GM12891 (cell line): ENCODE results near the gene LY6G6C.
A peak's percentile ranks its signal among the peaks of the same experiment; 100 is the strongest.
"Not testable (repeated sequence)": the region's sequence is repeated elsewhere in the genome, so short reads cannot be mapped to it uniquely, and the experiment has no call there.

Experiments
- DNase-seq: peaks from one replicate; pipeline ENCODE4 v3.0.0; 2011; ENCODE audit warnings: low spot score; ENCODE audit not compliant: insufficient read length
- FAIRE-seq: peaks from 2 replicates; lab custom pipeline; 2011; peaks lifted over from hg19 to GRCh38; lab: Jason Lieb, UNC
- PAX5 ChIP-seq: IDR thresholded peaks from 2 replicates; pipeline ENCODE4 v1.6.1; 2011; ENCODE audit warnings: low read length, moderate library complexity, mild to moderate bottlenecking; ENCODE audit not compliant: insufficient read depth, severe bottlenecking
- POLR2A ChIP-seq: IDR thresholded peaks from 2 replicates; pipeline ENCODE4 v1.6.1; 2011; ENCODE audit warnings: low read depth, low read length, control low read depth
- POLR2AphosphoS5 ChIP-seq: IDR thresholded peaks from 2 replicates; pipeline ENCODE4 v1.6.1; 2011; ENCODE audit warnings: low read depth, low read length, control low read depth
- POU2F2 ChIP-seq: IDR thresholded peaks from 2 replicates; pipeline ENCODE4 v1.6.1; 2011; ENCODE audit warnings: low read depth, mild to moderate bottlenecking, control low read depth, low read length, moderate library complexity
- SPI1 ChIP-seq: IDR thresholded peaks from 2 replicates; pipeline ENCODE4 v1.6.1; 2011; ENCODE audit warnings: low read depth, low read length, control low read depth
- TAF1 ChIP-seq: IDR thresholded peaks from 2 replicates; pipeline ENCODE4 v1.6.1; 2011; ENCODE audit warnings: low read depth, low read length, control low read depth

The LY6G6C gene

DNA sequence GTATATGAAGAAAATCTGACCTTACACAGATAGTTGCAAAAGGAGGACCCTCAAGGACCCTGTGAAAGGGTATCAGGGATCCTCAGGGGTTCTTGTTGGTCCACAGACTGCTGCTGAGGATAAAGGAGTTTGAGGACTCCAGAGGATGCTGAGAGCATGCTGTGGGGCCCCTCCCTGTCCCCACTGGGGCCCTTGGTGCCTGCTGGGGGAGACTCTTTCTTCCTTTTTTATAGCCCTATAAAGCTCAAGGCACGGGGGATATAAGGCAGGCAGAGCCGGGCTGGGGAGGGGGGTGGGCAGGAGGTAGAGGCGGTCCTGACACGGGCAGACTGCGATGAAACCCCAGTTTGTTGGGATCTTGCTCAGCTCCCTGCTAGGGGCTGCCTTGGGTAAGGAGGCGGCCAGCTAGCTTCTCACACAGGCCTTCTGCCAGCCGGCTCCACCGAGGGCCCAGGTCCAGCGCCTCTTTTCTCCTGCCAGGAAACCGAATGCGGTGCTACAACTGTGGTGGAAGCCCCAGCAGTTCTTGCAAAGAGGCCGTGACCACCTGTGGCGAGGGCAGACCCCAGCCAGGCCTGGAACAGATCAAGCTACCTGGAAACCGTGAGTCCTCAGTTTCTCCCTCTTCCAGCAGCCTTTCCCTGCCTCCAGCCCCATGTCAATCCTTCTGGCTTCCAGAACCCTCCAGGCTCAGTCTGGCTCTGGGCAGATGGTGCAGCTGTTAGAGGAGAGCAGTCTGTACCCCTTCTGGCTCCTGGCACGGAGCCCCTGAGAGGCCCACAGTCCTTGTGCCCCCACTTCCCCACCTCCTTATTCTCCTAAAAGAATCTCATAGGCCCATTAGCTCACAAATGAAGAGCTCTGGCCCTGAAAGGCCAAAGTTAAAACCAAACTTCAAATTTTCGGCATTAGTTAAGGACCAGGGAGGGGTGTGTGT is 6.3 kb downstream of the LY6G6C start, which contains the start of gene LY6G6D:
TSS of gene LY6G6D (plus strand) at position 327 of the 937 bp plus-strand sequence. CDS start at position 335, 8 bp downstream.
- TF ChIP-seq POLR2AphosphoS5 (no peak), PAX5 (no peak), TAF1 (no peak), SPI1 (no peak), POU2F2 (no peak), POLR2A (no peak)
- FAIRE-seq, result no peak
- DNase-seq, result no peak

DNA sequence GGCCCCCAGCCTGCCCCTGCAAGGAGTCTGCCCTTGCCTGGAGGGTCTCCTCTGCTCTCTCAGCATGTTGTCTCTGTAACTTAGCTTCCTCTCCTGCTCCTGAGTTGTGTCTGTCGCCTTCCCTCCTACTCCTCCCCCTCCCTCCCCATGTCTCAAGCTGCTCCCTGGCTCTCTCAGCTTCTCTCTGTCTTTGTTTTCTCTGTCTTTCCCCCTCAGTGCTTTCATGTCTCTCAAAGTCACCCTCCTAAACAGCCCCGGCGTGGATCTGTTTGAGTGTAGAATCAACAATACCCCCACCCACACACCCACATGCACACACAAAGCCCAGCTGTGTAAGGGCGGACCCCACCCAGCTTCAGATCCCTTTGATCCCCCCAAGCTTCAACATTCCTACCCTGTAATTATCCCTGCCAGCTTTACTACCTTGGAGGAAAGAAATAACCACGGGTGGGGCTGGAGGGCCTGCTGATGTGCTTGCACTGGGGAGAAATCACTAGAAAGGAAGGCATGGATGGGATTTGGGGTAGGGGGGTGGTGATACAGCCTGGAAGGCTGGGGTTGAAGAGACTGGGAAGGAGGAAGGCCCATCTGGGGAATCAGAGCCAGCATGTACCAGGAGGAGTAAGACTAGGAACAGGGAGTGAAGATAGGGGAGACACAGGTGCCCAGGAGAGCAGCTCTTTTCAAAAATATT is 7.4 kb downstream of the LY6G6C start:
- FAIRE-seq (no peak), DNase-seq (no peak)
- TF ChIP-seq TAF1, result no peak
- no peak for TF ChIP-seq PAX5
- no peak for TF ChIP-seq POU2F2
- TF ChIP-seq SPI1, result no peak
- TF ChIP-seq POLR2AphosphoS5, result no peak
- TF ChIP-seq POLR2A, result no peak

DNA sequence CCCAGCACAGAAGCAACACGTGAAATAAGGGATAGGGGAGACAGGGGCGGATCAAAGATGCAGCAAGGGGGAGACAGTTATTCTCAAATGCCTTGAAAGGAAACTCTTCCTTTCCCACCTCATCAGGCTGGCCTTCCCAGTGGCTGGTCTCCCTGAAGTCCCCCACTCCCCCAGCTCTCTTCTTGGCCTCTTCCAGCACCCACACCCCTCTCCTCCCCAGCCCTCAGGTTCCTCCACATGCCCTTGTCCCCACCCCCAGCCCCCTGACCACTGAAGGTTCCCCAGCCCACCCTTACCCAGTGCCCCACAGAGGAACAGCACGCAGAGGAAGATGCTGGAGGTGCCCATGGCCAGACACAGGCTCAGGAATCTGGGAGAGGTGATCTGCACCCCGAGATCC is 8.1 kb downstream of the LY6G6C start:
- TF ChIP-seq PAX5 (no peak), POLR2AphosphoS5 (no peak), TAF1 (no peak), POU2F2 (no peak), SPI1 (no peak), POLR2A (no peak)
- no peak for DNase-seq
- no peak for FAIRE-seq

DNA sequence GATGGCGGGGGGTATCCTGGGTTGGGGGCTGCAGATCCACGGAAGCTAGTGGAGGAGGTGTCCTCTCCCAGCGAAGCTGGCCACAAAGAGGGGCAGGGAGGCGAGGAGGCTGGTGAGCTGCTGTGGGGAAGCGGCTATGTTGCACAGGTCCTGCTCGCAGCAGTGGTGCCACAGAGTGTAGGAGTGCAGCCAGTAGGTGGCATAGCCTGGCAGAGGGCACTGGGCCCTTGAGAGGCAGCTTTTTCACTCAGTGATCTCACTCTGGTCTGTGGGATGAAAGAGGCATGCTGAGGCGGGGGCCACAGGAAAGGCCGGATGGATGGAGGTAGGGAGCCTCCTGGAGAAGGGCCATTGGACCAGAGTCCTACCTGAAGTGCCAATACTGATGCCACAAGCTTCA is 9.2 kb downstream of the LY6G6C start:
- no peak for DNase-seq
- FAIRE-seq, result no peak
- TF ChIP-seq POU2F2, result no peak

DNA sequence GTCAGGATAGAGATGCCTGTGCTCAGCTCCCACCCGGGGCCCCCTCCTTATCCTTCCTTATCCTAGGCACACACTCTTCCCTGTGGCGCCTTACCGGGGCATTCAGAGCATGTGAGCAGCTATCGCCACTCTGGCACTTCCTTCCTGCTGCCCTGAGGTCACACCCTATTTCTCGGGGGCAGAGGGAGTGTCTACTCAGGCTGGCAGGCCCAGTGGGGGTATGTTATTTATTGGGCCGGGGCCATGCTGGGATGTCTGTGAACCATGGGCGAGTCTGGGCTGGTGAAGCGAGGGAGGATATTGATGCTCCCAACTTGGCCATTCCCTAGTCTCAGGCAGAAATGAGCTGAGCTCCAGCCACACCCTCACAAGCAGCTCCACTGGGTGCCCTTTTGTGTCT is 10.3 kb downstream of the LY6G6C start:
- no peak for DNase-seq
- no peak for FAIRE-seq
- TF ChIP-seq SPI1 (no peak), TAF1 (no peak), POLR2A (no peak), POU2F2 (no peak), POLR2AphosphoS5 (no peak), PAX5 (no peak)

DNA sequence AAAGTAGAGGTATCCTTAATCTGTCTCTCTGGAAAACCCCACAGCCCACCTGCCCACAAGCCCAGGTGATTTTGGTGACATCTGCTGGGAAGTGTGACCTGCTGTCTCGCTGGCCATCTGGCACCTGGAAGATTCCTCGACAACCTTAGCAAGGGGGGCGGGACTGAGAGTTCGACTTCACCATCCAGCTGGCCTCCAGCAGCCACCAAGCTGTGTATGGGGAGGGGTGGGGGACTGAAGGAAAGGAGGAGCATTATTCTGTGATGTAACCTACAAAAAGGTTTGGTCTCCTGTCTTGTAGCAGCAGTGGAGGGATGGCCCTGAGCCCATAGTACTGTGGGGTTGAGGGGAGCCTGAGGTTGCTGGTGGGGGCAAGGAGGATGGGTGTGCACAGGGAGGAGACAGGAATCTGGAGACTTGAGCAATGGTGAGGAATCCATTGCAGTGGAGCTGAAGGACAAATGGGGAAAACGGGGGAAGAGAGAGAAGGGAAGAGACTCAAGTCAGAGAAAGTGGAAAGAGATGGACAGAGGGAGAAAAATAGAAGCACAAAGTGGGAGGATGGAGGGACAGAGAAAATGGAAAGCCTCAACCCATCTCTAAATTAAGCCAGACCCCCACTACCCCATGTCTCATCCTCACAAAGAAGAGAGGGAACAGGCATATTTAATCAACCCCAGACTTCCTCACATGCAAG is 10.9 kb downstream of the LY6G6C start:
- peak; percentile 38 for FAIRE-seq
- TF ChIP-seq POLR2AphosphoS5, result no peak
- TF ChIP-seq TAF1, result no peak
- TF ChIP-seq POLR2A, result no peak
- no peak for TF ChIP-seq POU2F2

DNA sequence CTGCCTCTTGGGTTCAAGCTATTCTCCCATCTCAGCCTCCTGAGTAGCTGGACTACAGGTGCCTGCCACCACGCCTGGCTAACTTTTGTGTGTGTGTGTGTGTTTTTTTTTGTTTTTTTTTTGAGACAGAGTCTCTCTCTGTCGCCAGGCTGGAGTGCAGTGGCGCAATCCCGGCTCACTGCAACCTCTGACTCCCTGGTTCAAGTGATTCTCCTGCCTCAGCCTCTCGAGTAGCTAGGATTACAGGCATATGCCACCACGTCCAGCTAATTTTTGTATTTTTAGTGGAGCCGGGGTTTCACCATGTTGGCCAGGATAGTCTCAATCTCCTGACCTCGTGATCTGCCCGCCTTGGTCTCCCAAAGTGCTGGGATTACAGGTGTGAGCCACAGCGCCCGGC is 12.4 kb downstream of the LY6G6C start:
- not testable (repeated sequence) for FAIRE-seq, DNase-seq

More for the DNA sequence above, 10.9 kb downstream of the LY6G6C start:
- no peak for DNase-seq

DNA sequence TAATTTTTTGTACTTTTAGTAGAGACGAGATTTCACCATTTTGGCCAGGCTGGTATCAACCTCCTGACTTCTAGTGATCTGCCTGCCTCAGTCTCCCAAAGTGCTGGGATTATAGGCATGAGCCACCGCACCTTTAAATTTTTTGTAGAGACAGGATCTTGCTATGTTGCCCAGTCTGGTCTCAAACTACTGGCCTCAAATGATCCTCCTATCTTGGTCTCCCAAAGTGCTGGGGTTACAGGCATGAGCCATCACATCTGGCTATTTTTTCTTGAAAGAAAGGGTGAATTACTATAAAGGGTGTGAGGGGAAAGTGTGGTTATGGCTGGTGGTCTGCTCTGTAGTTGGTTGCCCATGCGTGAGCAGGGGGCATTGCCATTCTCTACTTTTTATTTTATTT is 13.3 kb downstream of the LY6G6C start:
- no peak for TF ChIP-seq POU2F2
- no peak for TF ChIP-seq POLR2AphosphoS5
- TF ChIP-seq POLR2A, result no peak
- TF ChIP-seq SPI1, result no peak
- no peak for TF ChIP-seq PAX5
- no peak for TF ChIP-seq TAF1
- no peak for DNase-seq
- no peak for FAIRE-seq

DNA sequence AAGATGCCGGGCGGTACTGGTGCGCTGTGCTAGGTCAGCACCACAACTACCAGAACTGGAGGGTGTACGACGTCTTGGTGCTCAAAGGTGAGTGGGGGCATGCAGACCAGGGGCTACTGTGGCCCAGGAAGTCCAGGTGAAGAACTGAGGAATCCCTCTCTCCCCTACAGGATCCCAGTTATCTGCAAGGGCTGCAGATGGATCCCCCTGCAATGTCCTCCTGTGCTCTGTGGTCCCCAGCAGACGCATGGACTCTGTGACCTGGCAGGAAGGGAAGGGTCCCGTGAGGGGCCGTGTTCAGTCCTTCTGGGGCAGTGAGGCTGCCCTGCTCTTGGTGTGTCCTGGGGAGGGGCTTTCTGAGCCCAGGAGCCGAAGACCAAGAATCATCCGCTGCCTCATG is 13.8 kb downstream of the LY6G6C start:
- DNase-seq (no peak), FAIRE-seq (no peak)
- TF ChIP-seq POLR2A (no peak), PAX5 (no peak), SPI1 (no peak)

DNA sequence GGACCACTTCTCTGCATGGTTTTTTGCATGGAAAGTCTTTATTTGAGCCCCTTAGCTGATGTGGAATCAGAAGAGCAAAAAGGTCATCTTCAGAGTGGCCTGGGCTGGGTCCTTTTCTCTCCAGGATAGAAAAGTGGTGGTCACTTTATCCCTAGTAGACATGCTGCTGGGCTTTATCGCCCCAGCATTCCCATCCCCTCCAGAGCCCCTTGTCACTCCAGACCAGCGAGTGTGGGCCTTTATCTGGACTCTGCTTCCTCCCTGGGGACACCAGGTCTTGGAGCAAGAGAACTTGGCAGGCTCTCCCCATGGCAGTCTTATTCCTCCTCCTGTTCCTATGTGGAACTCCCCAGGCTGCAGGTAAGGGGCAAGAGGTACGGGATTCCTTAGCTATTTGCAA is 14.9 kb downstream of the LY6G6C start, which contains the start of gene LY6G6F:
TSS of gene LY6G6F (plus strand) at position 268 of the 400 bp plus-strand sequence. CDS start at position 309, 41 bp downstream.
- TF ChIP-seq POU2F2 (no peak), SPI1 (no peak), PAX5 (no peak), POLR2AphosphoS5 (no peak), TAF1 (no peak), POLR2A (no peak)
- DNase-seq (no peak), FAIRE-seq (no peak)
